Measurements from ENCODE around the gene CALML4.
"Not testable (repeated sequence)": the region's sequence is repeated elsewhere in the genome, so short reads cannot be mapped to it uniquely, and the experiment has no call there.

CALML4 gene

GRCh38 chr15:68192804-68193486, 12.2 kb downstream of the CALML4 start:
- DNase-seq (ENCODE audit: low read depth in 2 of 3, low spot score in 1 of 3) = no peak

DNA sequence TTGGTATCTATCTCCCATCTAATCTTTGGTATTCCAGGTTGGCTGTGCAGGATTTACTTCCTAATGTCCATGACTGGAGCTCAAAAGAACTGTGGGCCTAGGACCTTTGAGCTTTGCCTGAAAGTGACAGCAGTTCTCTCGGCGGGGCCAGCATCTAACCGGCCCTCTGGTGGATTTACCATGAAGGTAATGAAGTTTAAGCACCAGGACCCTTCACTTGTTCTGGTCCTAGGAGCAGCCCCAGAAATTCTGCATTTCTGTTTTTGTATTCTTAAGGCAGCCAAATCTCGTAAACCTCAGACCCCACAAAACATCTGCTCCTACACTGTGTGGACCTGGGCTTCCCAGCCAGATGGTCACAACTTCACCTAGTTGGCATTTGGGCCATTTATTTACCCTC, 13.0 kb downstream of the CALML4 start:
- DNase-seq (ENCODE audit: low read depth in 2 of 3, low spot score in 1 of 3) = no peak

GRCh38 chr15:68191555-68191954, 13.6 kb downstream of the CALML4 start:
- DNase-seq (ENCODE audit: low read depth in 2 of 3, low spot score in 1 of 3) = no peak

GRCh38 chr15:68190048-68190447, 15.1 kb downstream of the CALML4 start:
- DNase-seq (ENCODE audit: low read depth in 2 of 3, low spot score in 1 of 3) = no peak

DNA sequence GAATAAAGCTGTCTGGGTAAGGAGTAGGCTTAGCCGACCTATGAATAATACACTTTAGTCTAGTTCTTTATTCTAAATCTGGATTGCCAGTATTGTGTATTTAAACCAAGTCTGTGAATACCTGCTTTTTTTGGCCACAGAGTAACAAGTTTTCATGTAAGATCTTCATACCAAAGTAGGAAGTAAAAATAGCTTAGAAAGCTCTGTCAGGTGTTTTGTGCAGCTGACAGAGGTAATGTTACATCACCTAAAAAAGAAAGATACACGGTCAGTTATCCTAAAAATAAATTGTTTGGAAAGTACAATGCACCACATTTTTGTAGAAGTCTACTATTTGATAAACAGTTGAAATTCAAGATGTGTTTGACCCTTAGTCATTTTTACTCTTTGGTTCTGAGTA, 16.5 kb downstream of the CALML4 start:
- DNase-seq (ENCODE audit: low read depth in 2 of 3, low spot score in 1 of 3) = no peak

GRCh38 chr15:68187559-68187958, 17.6 kb downstream of the CALML4 start:
- no peak for DNase-seq (ENCODE audit: low read depth in 2 of 3, low spot score in 1 of 3)

DNA sequence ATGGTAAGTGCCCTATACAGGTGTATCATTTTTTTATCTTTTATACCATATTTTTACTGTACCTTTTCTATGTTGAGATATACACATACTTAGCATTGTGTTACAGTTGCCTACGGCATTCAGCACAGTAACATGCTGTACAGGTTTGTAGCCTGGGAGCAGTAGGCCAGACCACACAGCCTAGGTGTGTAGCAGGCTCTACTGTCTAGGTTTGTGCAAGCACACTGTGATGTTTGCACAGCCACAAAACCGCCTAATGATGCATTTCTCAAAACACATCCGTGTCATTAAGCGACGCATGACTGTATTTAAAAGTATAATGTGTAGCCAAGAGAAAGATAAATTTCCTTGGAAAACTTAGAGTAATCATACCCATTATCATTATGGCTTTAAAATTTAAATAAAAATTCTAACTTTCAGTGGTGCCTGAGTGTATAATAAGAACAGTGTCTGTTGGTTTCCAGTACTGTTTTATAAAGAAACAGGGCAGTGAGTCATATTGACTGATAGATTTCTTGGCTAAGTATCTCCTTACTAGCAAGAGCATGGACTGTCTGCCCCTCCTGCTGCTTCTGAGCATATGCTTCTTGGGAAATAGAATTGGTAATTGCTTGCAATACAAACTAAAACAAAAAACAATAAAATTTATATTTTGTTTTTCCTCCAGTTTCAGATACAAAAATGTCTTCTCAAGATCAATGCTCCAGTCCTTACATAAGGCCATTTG, 18.3 kb downstream of the CALML4 start:
- DNase-seq (ENCODE audit: low read depth in 2 of 3, low spot score in 1 of 3) = no peak

GRCh38 chr15:68184616-68185480, 20.3 kb downstream of the CALML4 start:
- DNase-seq (ENCODE audit: low read depth in 2 of 3, low spot score in 1 of 3) = no peak

GRCh38 chr15:68183616-68184315, 21.4 kb downstream of the CALML4 start:
- DNase-seq (ENCODE audit: low read depth in 2 of 3, low spot score in 1 of 3) = no peak

GRCh38 chr15:68177742-68178141, 27.4 kb downstream of the CALML4 start:
- no peak for DNase-seq (ENCODE audit: low read depth in 2 of 3, low spot score in 1 of 3)

DNA sequence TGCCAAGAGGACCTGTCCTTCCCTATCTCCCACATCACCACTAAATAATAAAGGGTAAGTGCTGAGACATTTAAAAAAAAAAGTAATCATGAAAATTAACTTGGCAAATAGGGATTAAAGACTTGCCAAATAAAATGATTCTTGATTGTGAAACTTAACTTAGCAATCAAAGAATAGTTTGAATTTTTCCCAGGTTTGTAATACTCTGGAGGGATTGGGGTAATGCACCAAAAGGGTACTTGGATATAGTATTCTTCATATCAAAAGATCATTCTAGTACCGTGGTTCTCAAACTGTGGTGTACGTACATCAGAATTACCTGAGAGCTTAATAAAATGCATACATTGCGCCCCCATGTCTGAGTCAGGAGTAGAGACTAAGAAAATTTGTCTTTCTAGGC, 28.5 kb downstream of the CALML4 start:
- DNase-seq (ENCODE audit: low read depth in 2 of 3, low spot score in 1 of 3) = no peak

DNA sequence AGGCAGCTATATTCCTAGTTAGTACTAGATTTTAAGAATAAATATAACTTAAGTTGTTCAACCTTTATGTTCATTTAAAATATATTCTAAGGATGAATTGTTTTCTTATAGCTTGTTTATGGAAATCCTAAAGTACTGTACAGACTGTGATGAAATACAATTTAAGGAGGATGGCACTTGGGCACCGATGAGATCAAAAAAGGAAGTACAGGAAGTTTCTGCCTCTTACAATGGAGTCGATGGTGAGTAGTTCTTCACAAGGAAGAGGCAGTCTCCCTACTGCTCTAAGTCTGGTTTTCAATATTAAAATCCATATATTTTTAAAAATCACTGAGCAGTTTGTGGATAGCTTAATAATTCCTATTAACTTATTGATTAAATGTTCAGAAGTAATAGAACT, 29.6 kb downstream of the CALML4 start:
- no peak for DNase-seq (ENCODE audit: low read depth in 2 of 3, low spot score in 1 of 3)

- DNase-seq (ENCODE audit: low read depth in 2 of 3, low spot score in 1 of 3) = no peak
Observed at GRCh38 chr15:68173119-68173518, 32.0 kb downstream of the CALML4 start.

GRCh38 chr15:68172037-68172436, 33.1 kb downstream of the CALML4 start:
- DNase-seq (ENCODE audit: low read depth in 2 of 3, low spot score in 1 of 3) = not testable (repeated sequence)

GRCh38 chr15:68166847-68167246, 38.3 kb downstream of the CALML4 start:
- DNase-seq (ENCODE audit: low read depth in 2 of 3, low spot score in 1 of 3) = no peak

DNA sequence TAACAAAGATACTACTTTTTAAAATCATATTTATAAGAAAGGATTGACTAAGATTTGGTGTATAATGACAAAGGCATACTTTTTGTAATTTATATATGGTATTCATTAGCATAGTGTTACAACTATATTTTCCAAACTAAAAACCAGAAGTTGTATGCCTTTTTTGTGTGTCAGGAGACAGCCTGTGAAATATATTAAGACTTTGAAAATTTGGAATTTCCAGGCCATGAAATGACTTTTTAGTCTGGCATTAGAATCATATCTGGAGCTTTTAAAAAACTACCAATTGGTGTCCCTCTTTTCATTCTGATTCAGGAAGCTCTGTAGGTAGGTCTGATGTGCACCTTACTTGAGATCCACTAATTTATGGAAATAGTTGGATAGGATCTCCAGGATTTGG, 41.9 kb downstream of the CALML4 start:
- no peak for DNase-seq (ENCODE audit: low read depth in 2 of 3, low spot score in 1 of 3)

- DNase-seq (ENCODE audit: low read depth in 2 of 3, low spot score in 1 of 3) = no peak
Observed at GRCh38 chr15:68158046-68158628, 47.0 kb downstream of the CALML4 start.

DNA sequence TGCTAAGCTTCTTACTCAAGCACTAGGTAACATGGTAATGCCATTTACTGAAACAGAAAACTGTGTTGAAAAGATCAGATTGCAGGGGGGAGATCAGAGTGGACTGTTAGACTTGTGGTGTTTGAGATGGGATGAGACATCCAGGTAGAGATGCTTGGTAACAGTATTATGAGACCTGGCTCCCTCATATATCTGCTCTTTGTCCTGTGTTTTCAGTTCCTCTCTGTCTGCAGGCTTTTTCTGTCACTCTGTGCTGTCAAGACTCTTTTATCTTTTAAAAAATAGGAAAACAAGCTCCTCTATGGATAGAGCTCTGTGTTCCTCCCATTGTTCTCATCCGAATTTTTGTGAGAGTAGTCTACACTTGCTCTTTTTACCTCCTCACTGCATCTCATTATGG, 48.1 kb downstream of the CALML4 start:
- DNase-seq (ENCODE audit: low read depth in 2 of 3, low spot score in 1 of 3) = no peak

DNA sequence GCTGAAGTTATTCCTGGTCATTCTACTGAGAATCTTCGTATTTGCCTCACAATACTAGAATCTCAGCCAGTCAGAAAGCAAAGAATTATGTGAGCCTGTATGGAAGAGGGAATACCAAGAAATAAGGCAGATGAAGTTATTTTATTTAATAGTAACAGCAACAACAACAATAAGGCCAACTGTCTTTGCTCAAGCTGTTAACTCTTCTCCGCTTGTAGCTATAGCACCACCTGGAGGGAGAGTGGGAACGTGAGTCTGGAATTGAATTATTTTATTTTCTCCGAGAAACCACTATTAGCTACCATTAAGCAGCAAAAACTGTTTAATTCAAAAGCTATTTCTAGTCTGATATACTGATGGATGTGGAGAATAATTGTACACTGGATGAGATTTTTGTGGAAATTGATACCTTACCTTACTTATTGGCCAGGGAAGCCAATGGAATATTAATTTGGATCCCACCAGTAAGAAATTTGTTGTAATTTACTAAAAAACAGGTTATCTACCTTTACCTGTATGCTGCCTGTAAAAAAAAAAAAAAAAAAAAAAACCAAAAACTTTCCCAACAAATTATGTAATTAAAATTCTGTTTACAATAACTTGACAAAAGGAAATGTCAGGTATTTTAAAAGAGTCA, 50.1 kb downstream of the CALML4 start:
- DNase-seq (ENCODE audit: low read depth in 2 of 3, low spot score in 1 of 3) = peak in 1 of 3 donors; percentile 9

DNA sequence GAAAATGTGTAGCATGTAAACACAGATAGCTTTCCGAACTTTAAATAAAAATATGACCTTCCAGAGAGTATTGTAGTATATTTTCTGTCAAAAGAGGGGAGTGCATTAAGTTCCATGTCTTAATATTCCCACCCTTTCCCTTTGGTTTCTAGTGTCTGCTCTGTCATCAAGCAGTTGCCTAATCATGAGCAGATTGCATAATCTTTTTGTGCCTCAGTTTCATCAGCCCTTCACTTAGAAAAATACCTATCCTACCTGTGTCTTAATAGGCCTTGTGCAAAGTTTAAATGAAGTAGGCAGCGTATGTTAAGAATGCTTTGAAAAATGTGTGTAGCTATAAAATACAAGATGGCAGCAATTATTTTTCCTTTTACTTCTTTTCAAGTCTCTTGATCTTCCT, 52.8 kb downstream of the CALML4 start:
- DNase-seq (ENCODE audit: low read depth in 2 of 3, low spot score in 1 of 3) = no peak

All from stimulated activated CD4-positive, alpha-beta T cell treated with anti-CD3 and anti-CD28 coated beads, Interleukin-12 subunit alpha, Interleukin-12 subunit beta, amount 100 ng/mL, for 48 hours (primary cell).